Activated CD8-positive, alpha-beta T cell treated with anti-CD3 and anti-CD28 coated beads for 36 hours (primary cell): Measurements from ENCODE around the gene ARFGAP1. TPM values are rescaled to one million over a fixed set of nuclear protein-coding genes. Genes with fewer than 3 reads are reported as not detected.
"Not testable (repeated sequence)": the region's sequence is repeated elsewhere in the genome, so short reads cannot be mapped to it uniquely, and the experiment has no call there.

Experiments
- ATAC-seq: fragments of 200-7000 bp; cut with Tn5 transposase; one replicate; pipeline ENCODE4 v1.10.0; 2021; ENCODE audit warnings: mild to moderate bottlenecking, moderate library complexity
- CTCF ChIA-PET: fragments of 350-600 bp; sonication (Branson Sonifier 250); formaldehyde crosslinking; loops from one replicate; lab custom pipeline; 2021; ENCODE audit warnings: antibody characterized with exemption; lab: Charles Lee
- POLR2A ChIA-PET: fragments of 350-600 bp; sonication (Branson Sonifier 250); formaldehyde crosslinking; loops from one replicate; lab custom pipeline; 2021; ENCODE audit warnings: antibody characterized with exemption; lab: Charles Lee
- DNase-seq: peaks from one replicate; pipeline ENCODE4 v3.0.0-alpha.2; 2020
- H3K27ac Mint-ChIP-seq: one replicate; pipeline ENCODE4 v1.8.0; 2021; ENCODE audit warnings: mild to moderate bottlenecking, mixed read lengths
- H3K27me3 Mint-ChIP-seq: one replicate; pipeline ENCODE4 v1.8.0; 2021; ENCODE audit warnings: mixed read lengths
- H3K36me3 Mint-ChIP-seq: one replicate; pipeline ENCODE4 v1.8.0; 2021; ENCODE audit warnings: low read depth, mixed read lengths
- H3K4me1 Mint-ChIP-seq: one replicate; pipeline ENCODE4 v1.8.0; 2021; ENCODE audit warnings: low read depth, mixed read lengths
- H3K4me3 Mint-ChIP-seq: one replicate; pipeline ENCODE4 v1.8.0; 2021; ENCODE audit warnings: mild to moderate bottlenecking, moderate library complexity, mixed read lengths
- H3K9me3 Mint-ChIP-seq: one replicate; pipeline ENCODE4 v1.8.0; 2021; ENCODE audit warnings: mixed read lengths
- CTCF ChIP-seq: fragments of 200-600 bp; IDR thresholded peaks from one replicate; pipeline ENCODE4 v1.8.0; 2022; ENCODE audit warnings: antibody characterized with exemption, mild to moderate bottlenecking
- intact Hi-C: fragments of 100-400 bp; cut with micrococcal nuclease; formaldehyde crosslinking; loops from one replicate; pipeline ENCODE4 v1.10.0; 2022
- total RNA-seq, 2 experiments: library from RNA; stranded (reverse); gene quantifications; one replicate each; pipeline ENCODE4 v1.2.3, GENCODE V29; 2021

ARFGAP1 gene
- total RNA-seq, 2 experiments from 2014 or later = 71.3 to 75.0 TPM

DNA sequence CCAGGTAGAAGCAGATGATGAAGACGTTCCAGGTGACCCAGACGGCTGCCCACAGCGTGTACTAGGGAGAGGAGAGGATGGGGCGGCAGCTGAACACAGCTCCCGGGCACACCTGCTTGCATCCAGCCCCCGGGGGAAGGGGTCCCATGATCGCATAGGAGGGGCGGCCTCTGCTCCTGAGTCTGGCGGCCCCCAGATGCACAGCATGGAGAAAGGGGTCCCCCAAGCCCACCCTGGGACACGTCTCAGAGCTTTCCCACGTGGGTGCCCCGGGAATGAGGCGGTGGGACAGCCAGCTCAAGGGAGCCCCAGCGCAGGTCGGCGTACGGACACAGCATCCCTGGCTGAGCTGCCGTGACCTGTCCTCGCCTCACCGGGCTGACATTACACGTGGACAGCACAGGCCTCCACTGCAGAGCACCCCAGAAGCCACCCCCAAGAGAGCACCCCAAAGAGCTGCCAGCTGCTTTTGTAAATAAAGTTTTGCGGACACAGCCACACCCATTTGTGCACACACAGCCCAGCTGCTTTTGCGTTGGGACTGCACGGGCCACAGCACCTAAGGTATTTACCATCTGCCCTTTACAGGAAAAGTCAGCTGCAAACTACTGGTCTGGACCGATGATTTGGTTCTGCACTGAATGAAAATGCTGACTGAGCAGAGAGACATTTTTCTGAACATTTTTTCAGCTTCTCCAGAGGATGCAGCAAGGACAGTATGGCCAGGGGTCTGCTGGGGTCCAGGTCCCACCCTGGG, 23.6 kb upstream of the ARFGAP1 start:
- POLR2A ChIA-PET = no interaction called here
- CTCF ChIA-PET = interaction anchor here (2.4 kb wide), 1 partner anchor 26 kb away, joined by 12 read pairs; no protein-coding TSS in a partner anchor
- no peaks in the 10 kb centered on the region for H3K9me3 Mint-ChIP-seq
- intact Hi-C loops = no loop called here
- no peak overlapping the region for H3K27ac Mint-ChIP-seq
- ATAC-seq (no peak), DNase-seq (no peak)
- TF ChIP-seq CTCF = no peak
- H3K36me3 Mint-ChIP-seq = no peaks in the 10 kb centered on the region
- peaks cover 4% of the 10 kb centered on the region for H3K4me1 Mint-ChIP-seq
- H3K4me3 Mint-ChIP-seq = no peak overlapping the region
- peaks cover 25% of the 10 kb centered on the region for H3K27me3 Mint-ChIP-seq

GRCh38 chr20:63249891-63250290, 22.7 kb upstream of the ARFGAP1 start:
- H3K36me3 Mint-ChIP-seq = no peaks in the 10 kb centered on the region
- no peak for DNase-seq
- no peak for TF ChIP-seq CTCF
- ATAC-seq = no peak
- no peaks in the 10 kb centered on the region for H3K9me3 Mint-ChIP-seq
- CTCF ChIA-PET = interaction anchor here (2.4 kb wide), 1 partner anchor 27 kb away, joined by 12 read pairs; no protein-coding TSS in a partner anchor
- POLR2A ChIA-PET = no interaction called here
- intact Hi-C loops = no loop called here
- H3K27ac Mint-ChIP-seq = no peak overlapping the region
- peaks cover 28% of the 10 kb centered on the region for H3K27me3 Mint-ChIP-seq
- peaks cover 4% of the 10 kb centered on the region for H3K4me1 Mint-ChIP-seq
- no peak overlapping the region for H3K4me3 Mint-ChIP-seq

DNA sequence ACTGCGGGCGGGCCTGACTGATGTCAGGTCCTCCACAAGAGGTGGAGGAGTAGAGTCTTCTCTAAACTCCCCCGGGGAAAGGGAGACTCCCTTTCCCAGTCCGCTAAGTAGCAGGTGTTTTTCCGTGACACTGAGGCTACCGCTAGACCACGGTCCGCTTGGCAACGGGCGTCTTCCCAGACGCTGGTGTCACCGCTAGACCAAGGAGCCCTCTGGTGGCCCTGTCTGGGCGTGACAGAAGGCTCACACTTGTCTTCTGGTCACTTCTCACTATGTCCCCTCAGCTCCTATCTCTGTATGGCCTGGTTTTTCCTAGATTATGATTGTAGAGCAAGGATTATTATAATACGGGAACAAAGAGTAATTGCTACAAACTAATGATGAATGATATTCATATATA, 21.3 kb upstream of the ARFGAP1 start:
- ATAC-seq, H3K27ac Mint-ChIP-seq, H3K9me3 Mint-ChIP-seq, H3K36me3 Mint-ChIP-seq, intact Hi-C loops, H3K4me3 Mint-ChIP-seq, H3K4me1 Mint-ChIP-seq: not testable (repeated sequence)
- TF ChIP-seq CTCF = peak; percentile 29
- ChIA-PET POLR2A (interaction anchor here (1.0 kb wide), 1 partner anchor 15 kb away, joined by 3 read pairs; the partner anchor contains the start of gene BIRC7), CTCF (interaction anchor here (1.0 to 2.5 kb wide), 2 partner anchors 25 to 28 kb away, joined by 3 to 11 read pairs; no protein-coding TSS in a partner anchor)
- DNase-seq = peak; percentile 49
- H3K27me3 Mint-ChIP-seq = peaks cover 37% of the 10 kb centered on the region

GRCh38 chr20:63252284-63252711, 20.3 kb upstream of the ARFGAP1 start:
- Mint-ChIP-seq H3K4me1 (peaks cover 4% of the 10 kb centered on the region), H3K27me3 (peaks cover 41% of the 10 kb centered on the region), H3K27ac (no peak overlapping the region), H3K4me3 (no peak overlapping the region), H3K9me3 (no peaks in the 10 kb centered on the region), H3K36me3 (no peaks in the 10 kb centered on the region)
- no peak for TF ChIP-seq CTCF
- ATAC-seq (no peak), DNase-seq (no peak)
- ChIA-PET POLR2A (interaction anchor here (1.0 kb wide), 1 partner anchor 16 kb away, joined by 3 read pairs; the partner anchor contains the start of gene BIRC7), CTCF (interaction anchor here (1.0 to 2.5 kb wide), 2 partner anchors 29 to 31 kb away, joined by 3 to 11 read pairs; no protein-coding TSS in a partner anchor)
- intact Hi-C loops = no loop called here

DNA sequence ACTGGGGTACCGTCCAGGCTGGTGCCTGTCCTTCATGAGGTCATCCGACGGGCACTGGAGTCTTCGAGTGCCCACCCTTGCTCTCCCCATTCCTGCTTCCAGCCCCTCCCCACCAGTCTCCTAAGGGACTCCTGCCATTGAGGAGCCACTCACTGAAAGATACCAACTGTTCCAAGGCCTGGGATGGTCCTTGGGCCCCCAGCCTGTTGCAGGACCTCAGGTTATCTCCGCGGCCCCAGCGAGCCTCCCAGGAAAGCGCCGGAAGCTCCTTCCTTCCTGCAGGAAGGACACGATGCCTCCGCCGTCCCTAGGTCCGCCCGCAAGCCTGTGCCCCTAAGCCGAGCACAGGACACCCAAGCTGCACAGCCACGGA, 19.6 kb upstream of the ARFGAP1 start:
- H3K27me3 Mint-ChIP-seq = peaks cover 41% of the 10 kb centered on the region
- DNase-seq = no peak
- H3K9me3 Mint-ChIP-seq = no peaks in the 10 kb centered on the region
- no peak for TF ChIP-seq CTCF
- H3K27ac Mint-ChIP-seq = no peak overlapping the region
- ChIA-PET POLR2A (no interaction called here), CTCF (interaction anchor here (1.0 to 2.5 kb wide), 4 partner anchors 18 to 32 kb away, joined by 3 to 11 read pairs (median 5); partner anchors contain the start of gene BIRC7)
- H3K4me3 Mint-ChIP-seq = no peak overlapping the region
- peaks cover 4% of the 10 kb centered on the region for H3K4me1 Mint-ChIP-seq
- no peak for ATAC-seq
- H3K36me3 Mint-ChIP-seq = no peaks in the 10 kb centered on the region
- intact Hi-C loops = no loop called here
